Stimulated activated CD4-positive, alpha-beta T cell treated with anti-CD3 and anti-CD28 coated beads, Interleukin-12 subunit alpha, Interleukin-12 subunit beta, amount 100 ng/mL, for 48 hours (primary cell): ENCODE measurements around the gene ZFP82.

ENCODE experiments used
- DNase-seq, 3 donors: peaks; one replicate each; pipeline ENCODE4 v3.0.0-alpha.2; 2020; ENCODE audit warnings: low read depth in 2 of 3, low spot score in 1 of 3

Gene ZFP82

DNA sequence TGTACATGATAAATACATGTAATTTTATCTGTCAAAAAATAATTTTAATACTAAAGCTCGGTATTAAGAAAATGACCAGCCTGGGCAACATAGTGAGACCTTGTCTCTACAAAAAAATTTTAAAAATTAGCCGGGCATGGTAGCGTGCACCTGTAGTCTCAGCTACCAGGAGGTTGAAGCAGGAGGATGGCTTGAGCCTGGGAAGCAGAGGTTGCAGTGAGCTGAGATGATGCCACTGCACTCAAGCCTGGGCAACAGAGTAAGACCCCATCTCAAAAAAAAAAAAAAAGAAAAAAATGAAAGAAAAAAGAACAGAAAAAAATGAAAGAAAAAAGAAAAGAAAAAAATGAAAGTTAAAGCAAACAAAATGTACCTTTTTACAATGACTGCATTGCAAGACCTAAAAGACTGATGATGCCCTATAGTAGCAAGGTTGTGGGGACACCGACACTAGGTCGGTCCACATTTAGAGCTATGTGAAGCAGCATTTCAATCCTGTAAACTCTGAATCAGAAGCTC, 44.7 kb downstream of the ZFP82 start:
- no peak for DNase-seq

- DNase-seq: no peak
Observed at GRCh38 chr19:36371886-36372285, 46.6 kb downstream of the ZFP82 start.

GRCh38 chr19:36363845-36364244, 54.6 kb downstream of the ZFP82 start:
- no peak for DNase-seq
